ENCODE measurements around the gene FJX1.

The FJX1 gene

DNA sequence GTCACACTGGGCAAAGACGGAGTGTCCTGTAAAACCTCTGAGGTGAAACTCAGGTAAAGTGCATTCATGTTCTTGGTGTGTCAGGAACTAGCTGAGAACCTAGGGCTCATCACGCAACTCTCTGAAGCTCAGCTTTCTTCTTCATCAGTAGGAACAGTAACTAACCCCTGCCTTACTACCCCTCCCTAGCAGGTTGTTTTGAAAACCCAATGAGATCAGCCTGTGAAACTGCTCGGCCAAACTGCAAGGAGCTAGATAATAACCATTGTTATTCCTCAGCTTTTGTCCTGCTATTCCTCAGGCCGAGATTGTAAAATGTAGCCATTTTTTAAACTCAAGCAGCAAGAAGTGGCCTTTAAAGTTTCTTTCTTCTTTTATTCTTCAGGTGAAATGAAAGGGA lies 9.8 kb upstream of the FJX1 start:
- no peak for DNase-seq

DNA sequence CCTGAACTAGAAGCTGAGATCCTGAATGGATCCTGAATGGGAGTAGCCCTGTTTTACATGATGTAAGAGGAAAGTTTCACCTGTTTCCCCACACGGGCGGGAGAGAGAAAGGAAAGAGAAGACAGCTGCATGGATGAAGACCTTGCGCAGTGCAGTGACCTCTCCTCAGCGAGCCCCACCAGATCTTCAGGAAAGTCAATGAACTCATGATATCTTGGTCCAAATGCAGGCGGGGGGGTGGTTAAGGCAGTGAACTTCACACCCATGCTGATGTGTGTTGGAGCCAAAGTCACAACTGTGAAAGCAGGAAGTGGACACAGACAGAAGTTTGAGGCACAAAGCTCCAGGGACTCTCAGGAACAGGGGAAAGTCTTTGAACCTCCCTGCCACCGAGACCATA lies 8.6 kb upstream of the FJX1 start:
- no peak for DNase-seq

DNA sequence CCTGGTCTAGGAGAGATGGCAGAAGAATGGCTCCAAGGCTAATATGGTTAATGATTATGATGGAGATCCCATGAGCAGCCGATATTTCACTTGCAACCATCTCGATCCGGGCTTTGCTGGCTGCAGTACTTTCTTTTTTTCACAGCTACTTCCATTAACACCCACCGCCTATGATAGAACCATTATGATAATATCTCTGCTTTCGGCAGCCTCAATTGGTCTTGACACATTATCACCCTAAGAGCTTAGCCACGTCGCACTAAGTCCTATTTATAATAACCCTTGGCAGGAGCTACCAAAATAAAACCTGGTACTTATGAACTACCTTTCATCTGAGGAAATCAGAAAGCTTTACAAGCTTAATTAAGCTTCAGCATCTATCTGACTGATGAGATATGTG lies 7.6 kb upstream of the FJX1 start:
- no peak for DNase-seq

DNA sequence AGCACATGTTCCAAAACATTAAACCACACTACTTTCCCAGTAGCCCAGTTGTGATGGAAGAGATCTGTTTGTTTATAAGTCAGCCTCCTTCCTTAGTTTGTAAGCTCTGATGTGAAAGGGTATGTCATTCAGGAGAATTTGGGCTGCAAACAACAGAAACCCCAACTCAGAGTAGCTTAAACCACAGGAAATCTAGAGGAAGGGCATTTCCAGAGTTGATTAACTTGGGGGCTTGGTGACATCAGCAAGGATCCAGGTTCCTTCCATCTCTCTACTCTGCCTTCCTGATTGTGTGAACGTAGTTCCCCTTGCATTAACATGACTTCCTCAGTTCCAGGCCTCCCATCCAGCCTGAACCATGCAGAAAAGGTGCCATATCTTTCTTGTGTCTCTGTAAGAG lies 6.5 kb upstream of the FJX1 start:
- peak; percentile 66 to 73 for DNase-seq

DNA sequence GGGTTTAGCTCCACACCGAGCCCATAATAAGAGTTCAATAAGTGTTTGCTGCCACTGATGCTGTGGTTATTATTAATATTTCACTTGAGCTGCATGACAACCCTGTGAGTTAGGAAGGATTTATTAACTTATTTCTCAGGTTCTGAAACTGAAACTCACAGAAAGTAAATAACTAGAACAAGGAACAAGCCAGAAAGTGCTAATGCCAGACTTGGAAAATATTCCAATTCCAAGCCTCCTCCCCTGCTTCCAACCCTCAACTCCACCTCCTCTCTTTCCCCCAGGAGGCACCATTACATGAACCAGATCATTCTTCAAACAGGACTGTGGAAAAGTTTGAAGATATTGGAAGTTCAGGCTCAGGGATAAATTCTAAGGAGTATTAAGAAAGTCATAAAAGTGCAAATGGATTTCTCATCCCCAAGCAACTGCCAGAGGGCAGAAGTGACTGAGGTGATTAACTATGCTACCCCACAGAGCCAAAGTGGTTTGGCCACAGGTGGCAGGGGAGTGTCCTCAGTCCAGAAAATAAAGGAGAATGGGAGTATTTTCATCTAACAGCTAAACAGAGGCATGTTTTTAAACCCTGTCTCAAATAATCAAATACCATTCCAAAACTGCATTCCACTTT lies 3.2 kb upstream of the FJX1 start:
- DNase-seq: no peak

DNA sequence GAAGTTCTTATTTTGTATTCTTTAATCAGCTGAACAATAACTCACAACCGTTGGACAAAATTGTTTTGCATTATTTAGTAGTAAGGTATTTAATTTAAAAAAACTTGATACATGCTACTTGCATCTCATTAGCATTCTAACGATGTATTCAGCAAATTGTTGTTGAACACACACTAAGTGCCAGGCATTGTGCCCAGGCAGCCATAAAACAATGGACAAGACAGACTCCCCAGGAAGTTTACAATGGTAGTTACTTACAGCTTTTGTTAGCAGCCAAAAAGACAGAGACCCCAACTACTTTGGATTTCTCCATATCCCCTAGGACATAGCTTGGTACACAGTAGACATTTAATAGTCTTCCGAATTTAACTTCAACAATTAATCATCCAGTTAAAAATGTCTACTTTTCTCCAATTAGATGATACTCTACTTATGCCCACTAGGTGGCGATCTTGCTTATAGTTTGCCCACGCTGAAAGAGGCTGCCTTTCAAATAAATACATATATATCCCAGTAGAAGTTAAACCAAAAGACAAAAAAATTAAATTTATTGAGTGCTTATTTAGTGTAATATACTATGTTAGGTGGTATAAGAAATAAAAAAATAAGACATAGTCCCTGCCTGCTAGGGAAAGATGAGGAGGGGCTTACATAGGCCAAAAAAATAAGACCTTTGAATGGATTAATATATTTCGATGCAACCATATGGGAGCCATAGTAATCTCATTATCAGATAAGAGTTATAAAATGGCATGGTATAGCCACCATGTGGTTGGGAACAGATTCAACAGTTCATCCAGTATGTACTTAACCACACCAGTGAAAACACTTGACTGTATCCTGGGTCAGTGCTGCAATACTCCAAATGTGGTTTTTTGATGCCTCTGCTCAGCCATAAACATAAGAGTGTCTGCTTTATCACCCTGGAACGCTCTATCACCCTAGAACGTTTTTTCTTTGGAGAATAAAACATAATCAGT lies 2.0 kb upstream of the FJX1 start:
- DNase-seq: peak; percentile 50 to 67

DNA sequence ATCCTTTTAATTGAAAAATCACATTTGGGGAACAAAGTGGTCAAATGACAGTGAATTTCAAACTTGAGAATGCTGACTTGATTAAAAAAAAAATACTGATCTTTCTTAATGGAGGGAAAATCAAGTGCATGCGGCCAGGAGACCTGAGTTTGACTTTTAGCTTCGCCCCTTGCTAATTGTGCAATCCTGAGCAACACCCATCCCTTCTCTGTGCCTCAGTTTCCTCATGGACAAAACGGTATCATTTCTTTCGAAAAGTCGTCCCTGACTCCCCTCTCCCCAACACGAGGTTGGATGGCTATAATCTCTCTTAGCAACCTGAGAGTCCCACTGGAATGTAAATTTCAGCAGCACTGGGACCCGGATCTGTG lies 959 bp upstream of the FJX1 start:
- no peak for DNase-seq

DNA sequence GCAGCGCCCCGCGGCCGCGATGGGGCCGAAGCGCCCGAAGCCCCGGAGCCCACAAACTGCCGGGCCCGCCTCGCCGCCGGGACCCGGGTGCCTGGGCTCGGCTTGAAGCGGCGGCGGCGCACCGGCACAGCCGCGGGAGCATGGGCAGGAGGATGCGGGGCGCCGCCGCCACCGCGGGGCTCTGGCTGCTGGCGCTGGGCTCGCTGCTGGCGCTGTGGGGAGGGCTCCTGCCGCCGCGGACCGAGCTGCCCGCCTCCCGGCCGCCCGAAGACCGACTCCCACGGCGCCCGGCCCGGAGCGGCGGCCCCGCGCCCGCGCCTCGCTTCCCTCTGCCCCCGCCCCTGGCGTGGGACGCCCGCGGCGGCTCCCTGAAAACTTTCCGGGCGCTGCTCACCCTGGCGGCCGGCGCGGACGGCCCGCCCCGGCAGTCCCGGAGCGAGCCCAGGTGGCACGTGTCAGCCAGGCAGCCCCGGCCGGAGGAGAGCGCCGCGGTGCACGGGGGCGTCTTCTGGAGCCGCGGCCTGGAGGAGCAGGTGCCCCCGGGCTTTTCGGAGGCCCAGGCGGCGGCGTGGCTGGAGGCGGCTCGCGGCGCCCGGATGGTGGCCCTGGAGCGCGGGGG lies 346 bp downstream of the FJX1 start:
- peak in 1 of 2 donors; percentile 38 for DNase-seq

DNA sequence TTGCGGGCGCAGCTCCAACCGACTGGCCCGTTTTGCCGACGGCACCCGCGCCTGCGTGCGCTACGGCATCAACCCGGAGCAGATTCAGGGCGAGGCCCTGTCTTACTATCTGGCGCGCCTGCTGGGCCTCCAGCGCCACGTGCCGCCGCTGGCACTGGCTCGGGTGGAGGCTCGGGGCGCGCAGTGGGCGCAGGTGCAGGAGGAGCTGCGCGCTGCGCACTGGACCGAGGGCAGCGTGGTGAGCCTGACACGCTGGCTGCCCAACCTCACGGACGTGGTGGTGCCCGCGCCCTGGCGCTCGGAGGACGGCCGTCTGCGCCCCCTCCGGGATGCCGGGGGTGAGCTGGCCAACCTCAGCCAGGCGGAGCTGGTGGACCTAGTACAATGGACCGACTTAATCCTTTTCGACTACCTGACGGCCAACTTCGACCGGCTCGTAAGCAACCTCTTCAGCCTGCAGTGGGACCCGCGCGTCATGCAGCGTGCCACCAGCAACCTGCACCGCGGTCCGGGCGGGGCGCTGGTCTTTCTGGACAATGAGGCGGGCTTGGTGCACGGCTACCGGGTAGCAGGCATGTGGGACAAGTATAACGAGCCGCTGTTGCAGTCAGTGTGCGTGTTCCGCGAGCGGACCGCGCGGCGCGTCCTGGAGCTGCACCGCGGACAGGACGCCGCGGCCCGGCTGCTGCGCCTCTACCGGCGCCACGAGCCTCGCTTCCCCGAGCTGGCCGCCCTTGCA lies 1.0 kb downstream of the FJX1 start:
- DNase-seq: no peak

DNA sequence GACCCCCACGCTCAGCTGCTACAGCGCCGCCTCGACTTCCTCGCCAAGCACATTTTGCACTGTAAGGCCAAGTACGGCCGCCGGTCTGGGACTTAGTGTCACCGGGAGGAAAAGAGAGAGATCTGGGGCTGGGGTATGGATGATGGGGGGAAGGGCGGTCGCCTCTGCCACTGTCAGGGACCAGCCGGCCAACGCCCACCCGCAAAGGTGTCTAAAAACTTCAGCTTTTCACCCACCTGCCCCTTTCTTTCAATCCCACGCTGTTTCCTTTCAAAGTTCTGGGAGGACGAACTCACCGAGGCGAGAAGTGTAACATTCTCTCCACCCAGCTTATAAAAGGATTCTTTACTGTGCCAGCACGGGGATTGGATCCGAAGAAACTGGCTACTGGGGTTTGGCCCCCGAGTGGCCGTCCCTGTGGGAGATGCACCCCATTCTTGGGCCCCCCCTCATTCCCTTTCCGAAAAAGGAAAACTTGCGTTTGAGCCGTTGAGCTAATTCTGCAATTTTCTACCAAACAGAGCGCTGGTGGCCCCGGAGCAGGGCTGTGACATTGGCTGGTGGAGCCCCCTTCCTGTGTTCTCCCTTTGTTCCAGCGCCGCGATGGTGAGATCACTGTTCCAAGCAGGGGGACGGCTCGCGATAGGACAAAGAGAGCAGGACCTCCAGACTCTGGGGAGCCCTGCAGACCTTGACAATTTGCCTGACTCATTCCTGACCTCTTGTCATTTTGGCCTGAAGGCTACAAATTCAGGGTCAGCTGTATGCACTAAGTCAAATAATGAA lies 1.8 kb downstream of the FJX1 start:
- DNase-seq: no peak

DNA sequence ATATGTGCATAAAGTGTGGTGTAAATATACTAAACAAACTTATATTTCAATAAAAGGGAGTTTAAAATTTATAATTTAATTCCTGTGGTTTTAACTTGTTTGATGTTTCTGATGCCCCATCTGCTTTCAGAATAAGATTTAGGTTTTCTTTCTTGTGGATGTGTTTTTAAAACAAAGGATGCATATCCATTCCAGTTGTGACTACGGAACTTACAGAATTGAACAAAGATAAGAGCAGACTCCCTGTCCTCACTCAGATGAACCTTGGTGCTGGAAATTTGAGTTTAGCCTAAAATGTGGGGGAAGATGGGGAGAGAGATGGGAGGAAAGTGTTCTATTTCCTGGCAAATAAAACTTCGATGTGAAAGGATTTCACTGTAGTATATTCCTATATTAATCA lies 2.5 kb downstream of the FJX1 start:
- DNase-seq: no peak

DNA sequence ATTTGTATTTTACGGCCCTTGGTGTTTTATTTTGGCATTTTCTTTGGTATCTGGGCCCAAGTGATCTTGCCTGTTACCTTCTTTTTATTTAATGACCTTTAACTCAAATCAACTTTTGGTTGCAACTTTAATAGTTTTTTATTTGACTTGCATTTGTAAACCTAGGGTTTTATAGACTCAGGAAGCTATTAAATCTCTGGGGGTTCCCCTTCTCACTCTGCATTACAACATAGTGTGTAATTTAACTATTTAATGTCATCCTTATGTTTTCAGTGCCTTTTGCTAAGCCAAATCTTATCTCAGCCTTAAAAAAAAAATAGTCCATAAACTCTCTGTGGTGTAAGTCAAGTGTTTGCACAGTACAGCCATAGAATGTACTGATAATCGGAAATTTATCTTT lies 3.4 kb downstream of the FJX1 start:
- DNase-seq: no peak

DNA sequence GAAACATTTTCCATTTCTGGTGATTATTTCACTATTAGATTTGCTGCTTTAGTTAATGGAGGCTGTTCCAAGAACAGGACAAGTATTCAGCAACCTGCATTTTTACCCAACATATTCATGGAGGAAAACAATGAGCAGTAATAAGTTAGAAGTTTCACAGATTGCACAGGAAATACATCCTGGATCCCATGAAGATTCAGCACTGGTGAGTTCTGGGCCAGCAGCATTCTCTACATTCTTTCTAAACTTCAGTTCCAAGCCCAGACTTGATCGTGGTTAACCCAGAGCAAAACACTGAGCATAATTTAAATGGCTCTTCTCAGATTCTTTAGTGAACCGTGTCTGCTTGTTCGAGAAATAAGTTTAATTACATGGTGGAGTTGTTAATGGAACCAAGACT lies 3.8 kb downstream of the FJX1 start:
- DNase-seq: no peak

DNA sequence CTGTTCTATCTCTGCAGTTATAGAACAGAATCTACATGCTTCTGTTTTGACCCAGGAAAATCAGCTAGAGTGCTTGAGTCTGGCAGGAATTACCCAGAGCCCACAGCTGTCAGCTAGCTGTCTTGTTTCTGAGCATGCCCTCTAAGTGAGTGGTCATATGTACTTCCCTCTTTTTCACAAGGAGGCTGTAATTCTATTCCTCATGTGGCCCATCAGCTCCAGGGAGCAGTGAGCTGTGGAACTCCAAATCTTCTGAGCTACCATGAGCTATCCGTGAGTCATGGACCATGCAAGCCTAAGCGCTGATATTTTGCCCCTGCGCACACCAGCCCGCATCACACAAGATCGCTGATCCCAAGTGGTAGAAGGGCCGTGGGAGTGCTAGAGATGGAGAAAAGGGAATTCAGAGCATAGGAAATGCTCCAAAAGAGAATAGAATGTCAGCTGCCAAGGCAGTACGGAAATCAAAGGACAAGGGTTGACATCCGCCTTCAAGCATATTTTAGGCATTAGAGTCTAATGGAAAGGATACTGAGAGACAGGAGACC lies 5.4 kb downstream of the FJX1 start:
- peak; percentile 78 to 88 for DNase-seq

DNA sequence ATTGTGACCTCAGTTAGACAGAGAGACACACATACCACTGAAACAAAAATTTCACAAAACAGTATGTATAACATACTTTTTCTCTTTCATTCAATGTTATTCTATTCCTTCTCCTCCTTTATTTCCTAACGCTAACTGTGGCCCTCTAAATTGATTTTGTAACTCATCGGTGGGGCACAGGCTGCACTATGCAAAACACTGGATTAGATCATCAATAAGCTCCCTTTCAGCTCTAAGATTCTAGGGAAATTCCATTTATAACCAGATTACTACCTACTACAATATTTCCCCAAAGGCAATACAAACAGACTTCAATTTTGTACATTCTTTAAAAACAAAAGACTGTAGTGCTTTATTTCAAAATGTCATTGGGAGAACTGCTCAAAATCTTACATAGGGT lies 6.1 kb downstream of the FJX1 start:
- peak; percentile 56 to 75 for DNase-seq

DNA sequence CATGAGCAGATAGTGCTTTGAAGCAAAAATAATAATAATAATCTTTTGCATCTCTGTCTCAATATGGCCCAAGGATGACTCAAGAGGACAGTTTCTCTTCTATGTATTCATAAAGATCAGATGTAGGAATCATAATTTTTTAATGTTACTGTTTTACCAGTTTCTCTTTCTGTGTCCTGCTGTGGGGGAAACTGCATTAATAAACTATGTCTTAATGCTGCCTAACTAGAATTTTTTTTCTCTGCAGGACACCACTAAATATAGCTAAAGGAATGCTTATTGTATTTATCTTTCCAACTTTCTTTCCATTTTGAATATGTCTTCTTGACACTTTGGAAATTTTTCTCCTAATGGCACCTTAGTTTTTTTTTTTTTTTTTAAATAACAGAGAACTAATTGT lies 6.5 kb downstream of the FJX1 start:
- DNase-seq: peak in 1 of 2 donors; percentile 23

DNA sequence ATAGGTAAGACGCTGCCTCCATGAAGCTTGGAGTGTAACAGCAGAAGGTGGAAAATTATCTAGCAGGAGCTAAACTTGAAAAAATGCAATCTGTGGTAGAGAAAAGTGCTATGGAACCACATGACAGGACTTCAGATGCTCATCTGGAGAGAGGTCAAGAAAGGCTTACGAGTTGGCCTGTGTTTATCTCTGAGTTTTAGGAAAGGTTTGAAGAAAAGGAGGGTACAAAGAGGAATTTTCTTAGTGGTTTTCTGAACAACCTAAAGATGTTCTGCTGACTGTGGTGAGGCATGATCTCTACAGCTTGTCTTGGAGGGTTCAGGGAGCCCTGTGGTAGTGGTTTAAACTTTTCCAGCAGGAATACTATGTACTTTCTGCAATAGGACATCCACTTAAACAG lies 8.2 kb downstream of the FJX1 start:
- no peak for DNase-seq

DNA sequence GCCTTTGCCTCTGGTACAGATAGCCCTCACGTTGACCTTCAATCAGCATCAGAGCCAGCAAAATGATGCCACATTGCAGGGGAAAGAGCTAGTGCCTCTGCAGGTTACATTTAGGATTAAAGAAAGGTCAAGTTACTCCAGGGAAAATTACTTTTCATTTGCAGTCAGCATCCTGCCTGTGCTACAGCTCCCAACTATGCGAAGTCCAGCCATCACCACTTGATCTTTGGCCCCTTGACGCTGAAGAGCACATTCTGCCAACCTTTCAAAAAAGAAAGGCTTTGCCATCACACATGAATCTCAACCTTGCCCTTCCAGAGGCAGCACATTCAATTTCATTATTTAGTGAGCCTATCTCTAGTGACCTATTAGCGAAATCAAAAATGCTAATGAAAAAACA lies 11.3 kb downstream of the FJX1 start:
- no peak for DNase-seq

DNA sequence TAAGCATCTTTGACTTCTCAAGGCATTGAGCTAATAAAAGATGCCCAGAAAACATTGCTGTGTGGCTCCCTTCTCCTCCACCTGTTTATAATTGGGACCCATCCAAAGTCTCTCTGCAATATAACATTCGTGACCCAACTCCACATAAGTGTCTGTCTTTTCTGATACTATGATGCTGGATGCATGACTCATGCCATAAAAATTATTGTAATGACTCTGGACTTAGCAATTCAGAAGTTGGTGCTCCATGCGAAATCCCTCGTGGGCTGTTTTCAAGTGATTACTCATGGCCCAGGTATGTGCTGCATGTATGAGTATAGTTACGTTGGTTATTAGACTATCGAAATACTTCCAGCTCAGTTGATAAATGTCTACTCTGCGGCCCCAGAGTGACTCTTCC lies 11.7 kb downstream of the FJX1 start:
- DNase-seq: no peak

DNA sequence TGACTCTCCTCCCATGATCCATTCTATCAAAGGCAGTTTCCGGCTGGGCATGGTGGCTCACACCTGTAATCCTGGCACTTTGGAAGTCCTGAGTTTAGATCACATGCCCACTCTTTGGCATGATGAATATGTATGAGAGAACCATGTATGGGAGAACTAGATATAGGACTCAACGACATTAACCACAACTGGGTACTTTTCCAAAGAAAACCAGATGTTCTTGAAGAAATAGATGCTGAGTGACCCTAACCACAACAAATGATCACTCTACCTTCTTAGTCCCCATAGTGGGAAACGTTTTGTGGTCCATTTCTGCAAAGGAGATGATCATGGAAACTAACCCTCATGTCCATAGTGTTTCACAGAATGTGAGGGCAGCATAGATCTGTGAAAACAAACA lies 13.6 kb downstream of the FJX1 start:
- no peak for DNase-seq

DNA sequence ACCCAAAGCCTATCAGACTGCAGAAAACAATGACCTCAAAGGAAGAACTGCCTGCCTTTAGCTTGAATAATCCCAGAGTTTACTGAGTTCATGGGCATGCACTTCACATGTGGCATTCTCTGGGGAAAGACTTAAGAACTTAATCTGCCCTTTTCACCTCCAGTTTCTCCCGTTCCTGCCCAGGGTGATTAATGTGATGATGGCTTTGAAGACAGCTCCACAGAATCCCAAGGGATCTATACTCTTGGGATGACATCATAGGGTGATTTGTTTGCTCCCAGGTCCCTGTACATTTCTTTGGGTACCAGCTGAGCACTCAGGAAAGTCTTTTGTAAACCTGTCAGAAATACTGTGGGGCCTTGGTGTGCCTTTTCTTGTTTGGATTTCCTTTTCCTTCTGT lies 14.0 kb downstream of the FJX1 start:
- no peak for DNase-seq

DNA sequence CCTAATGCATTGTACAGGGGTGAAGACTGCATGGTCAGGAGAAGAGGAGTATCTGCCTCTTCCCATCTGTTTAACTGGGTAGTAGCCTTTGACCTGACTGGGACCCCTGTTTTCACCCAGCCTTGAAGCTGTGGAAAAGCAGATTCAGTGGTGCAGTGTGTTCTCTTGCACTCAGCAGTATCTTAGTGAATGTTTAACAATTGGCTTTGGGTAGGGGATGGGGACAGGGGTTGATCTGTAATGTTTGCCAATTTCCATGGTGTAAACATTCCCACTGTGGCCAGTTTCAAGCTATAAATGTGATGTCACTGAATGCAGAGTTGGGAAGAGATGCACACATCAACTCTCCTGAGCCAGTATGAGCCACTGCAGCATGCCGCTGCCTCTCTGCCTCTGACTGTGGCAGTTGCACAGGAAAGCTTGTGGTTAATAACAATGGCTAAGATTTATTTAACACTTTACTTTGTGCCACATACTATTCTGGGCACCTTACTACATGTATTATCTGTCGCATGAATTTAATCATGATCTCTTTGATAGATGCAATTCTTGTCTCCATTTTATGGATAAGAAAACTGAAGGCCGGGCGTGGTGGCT lies 15.7 kb downstream of the FJX1 start:
- no peak for DNase-seq

All from inflammatory macrophage treated with lipopolysaccharide for 1 hour (primary cell).